HAP-1 (cell line): ENCODE results near the gene NR3C2.

Experiments
- DNase-seq, 2 experiments: peaks; one replicate each; pipeline ENCODE4 v3.0.0-alpha.2; 2016 to 2020; ENCODE audit warnings: low spot score in 2 of 2
- H3K27me3 ChIP-seq: fragments of 250-450 bp; sonication (Bioruptor Pico); 2 replicates; pipeline ENCODE4 v1.5.1; 2020; ENCODE audit warnings: low read depth, mild to moderate bottlenecking, moderate library complexity
- H3K36me3 ChIP-seq: fragments of 250-450 bp; sonication (Bioruptor Pico); replicated peaks from 2 replicates; pipeline ENCODE4 v1.5.1; 2020; ENCODE audit warnings: mild to moderate bottlenecking
- H3K4me1 ChIP-seq: fragments of 250-450 bp; sonication (Bioruptor Pico); 2 replicates; pipeline ENCODE4 v1.5.1; 2020; ENCODE audit warnings: mild to moderate bottlenecking
- H3K4me3 ChIP-seq: fragments of 250-450 bp; sonication (Bioruptor Pico); 2 replicates; pipeline ENCODE4 v1.5.1; 2020; ENCODE audit warnings: mild to moderate bottlenecking, moderate library complexity
- H3K9me3 ChIP-seq: fragments of 250-450 bp; sonication (Bioruptor Pico); 2 replicates; pipeline ENCODE4 v1.5.1; 2020; ENCODE audit warnings: mild to moderate bottlenecking, moderate library complexity
- in situ Hi-C: fragments of 300-500 bp; cut with MboI; formaldehyde crosslinking; loops from 3 replicates; pipeline ENCODE4 v1.14.3; 2020; ENCODE audit warnings: low sequenced_read_pairs, inconsistent platforms, mixed read lengths

Gene NR3C2

GRCh38 chr4:148271166-148271565, 171.0 kb downstream of the NR3C2 start:
- Histone ChIP-seq H3K36me3 (no peaks in the 10 kb centered on the region), H3K9me3 (no peaks in the 10 kb centered on the region), H3K4me1 (no peaks in the 10 kb centered on the region), H3K4me3 (no peak overlapping the region), H3K27me3 (no peaks in the 10 kb centered on the region)
- DNase-seq = no peak
- in situ Hi-C loops = no loop called here

DNA sequence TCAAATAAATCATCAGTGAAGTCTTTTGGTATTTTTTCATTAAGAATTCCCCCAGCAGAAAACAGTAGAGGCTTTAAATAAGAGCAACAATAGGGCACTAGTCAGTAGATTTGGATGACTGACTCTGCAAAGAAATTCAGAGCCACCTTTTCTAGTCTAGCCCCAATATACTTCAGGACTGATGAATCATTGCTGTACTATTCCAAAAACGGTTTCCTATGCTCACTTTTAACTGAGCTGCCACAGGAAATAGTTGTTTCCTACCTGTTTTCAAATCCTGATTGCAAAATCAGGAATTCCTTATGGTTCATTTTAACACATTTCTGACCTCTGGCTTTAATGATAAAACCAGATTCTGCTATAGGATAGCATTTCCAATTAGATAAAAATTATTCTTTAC, 171.6 kb downstream of the NR3C2 start:
- no peaks in the 10 kb centered on the region for H3K9me3 ChIP-seq
- no peaks in the 10 kb centered on the region for H3K27me3 ChIP-seq
- no peak overlapping the region for H3K4me3 ChIP-seq
- H3K4me1 ChIP-seq = no peaks in the 10 kb centered on the region
- H3K36me3 ChIP-seq = no peaks in the 10 kb centered on the region
- no peak for DNase-seq
- in situ Hi-C loops = no loop called here

- in situ Hi-C loops = no loop called here
- no peaks in the 10 kb centered on the region for H3K27me3 ChIP-seq
- H3K4me3 ChIP-seq = no peak overlapping the region
- no peak for DNase-seq
- no peaks in the 10 kb centered on the region for H3K9me3 ChIP-seq
- no peaks in the 10 kb centered on the region for H3K4me1 ChIP-seq
- H3K36me3 ChIP-seq = no peaks in the 10 kb centered on the region
Observed at GRCh38 chr4:148268835-148269234, 173.4 kb downstream of the NR3C2 start.

GRCh38 chr4:148266921-148267320, 175.3 kb downstream of the NR3C2 start:
- DNase-seq = no peak
- Histone ChIP-seq H3K27me3 (no peaks in the 10 kb centered on the region), H3K9me3 (no peaks in the 10 kb centered on the region), H3K4me1 (no peaks in the 10 kb centered on the region), H3K36me3 (no peaks in the 10 kb centered on the region), H3K4me3 (no peak overlapping the region)
- in situ Hi-C loops = no loop called here

- Histone ChIP-seq H3K27me3 (no peaks in the 10 kb centered on the region), H3K9me3 (no peaks in the 10 kb centered on the region), H3K4me3 (no peak overlapping the region), H3K4me1 (no peaks in the 10 kb centered on the region), H3K36me3 (no peaks in the 10 kb centered on the region)
- DNase-seq = no peak
- in situ Hi-C loops = no loop called here
Observed at GRCh38 chr4:148266240-148266639, 176.0 kb downstream of the NR3C2 start.

DNA sequence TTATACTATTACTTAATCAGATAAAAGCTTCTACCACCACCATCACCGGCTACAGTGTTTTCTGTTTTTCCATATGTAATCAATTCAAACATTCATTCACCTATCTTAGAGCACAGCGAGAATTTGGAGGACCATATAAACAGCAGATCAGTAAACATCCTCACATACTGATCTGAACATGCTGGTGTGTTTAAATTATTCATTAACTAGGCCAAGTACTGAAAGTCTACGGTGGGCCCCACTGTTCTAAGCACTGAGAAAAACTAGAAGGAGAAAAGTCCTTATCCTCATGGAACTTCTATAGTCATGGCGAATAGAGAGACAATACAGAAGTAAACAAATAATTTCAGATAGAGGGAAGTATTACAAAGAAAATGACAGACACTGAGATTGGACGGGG, 176.6 kb downstream of the NR3C2 start:
- no peaks in the 10 kb centered on the region for H3K9me3 ChIP-seq
- in situ Hi-C loops = no loop called here
- no peak overlapping the region for H3K4me3 ChIP-seq
- no peak for DNase-seq
- no peaks in the 10 kb centered on the region for H3K27me3 ChIP-seq
- no peaks in the 10 kb centered on the region for H3K4me1 ChIP-seq
- no peaks in the 10 kb centered on the region for H3K36me3 ChIP-seq

DNA sequence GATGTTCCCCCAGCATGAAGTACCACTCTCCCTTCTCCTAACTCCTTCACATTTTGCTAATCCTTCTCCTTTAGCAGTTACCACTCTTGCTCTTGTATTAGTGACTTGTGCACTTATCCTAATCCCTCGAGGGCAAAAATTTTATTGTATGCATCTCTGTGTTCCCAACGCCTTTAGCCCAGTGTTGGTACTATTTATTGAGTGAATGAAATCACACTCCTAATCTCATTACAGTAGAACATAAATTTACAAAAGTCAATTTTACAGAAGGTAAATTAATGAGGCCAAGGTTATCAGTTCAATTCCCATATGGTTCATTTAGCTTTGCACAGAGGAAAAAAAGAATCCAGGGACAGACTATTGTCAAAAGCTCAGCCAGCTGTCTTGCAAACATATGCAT, 178.4 kb downstream of the NR3C2 start:
- peak in 1 of 2 experiments; percentile 23 for DNase-seq
- Histone ChIP-seq H3K27me3 (no peaks in the 10 kb centered on the region), H3K4me1 (no peaks in the 10 kb centered on the region), H3K4me3 (no peak overlapping the region), H3K36me3 (no peaks in the 10 kb centered on the region), H3K9me3 (no peaks in the 10 kb centered on the region)
- in situ Hi-C loops = no loop called here

GRCh38 chr4:148263127-148263526, 179.1 kb downstream of the NR3C2 start:
- Histone ChIP-seq H3K9me3 (no peaks in the 10 kb centered on the region), H3K4me3 (no peak overlapping the region), H3K36me3 (no peaks in the 10 kb centered on the region), H3K27me3 (no peaks in the 10 kb centered on the region), H3K4me1 (no peaks in the 10 kb centered on the region)
- DNase-seq = no peak
- in situ Hi-C loops = no loop called here

GRCh38 chr4:148261848-148262247, 180.4 kb downstream of the NR3C2 start:
- Histone ChIP-seq H3K9me3 (no peaks in the 10 kb centered on the region), H3K27me3 (no peaks in the 10 kb centered on the region), H3K4me1 (no peaks in the 10 kb centered on the region), H3K36me3 (no peaks in the 10 kb centered on the region), H3K4me3 (no peak overlapping the region)
- in situ Hi-C loops = no loop called here
- DNase-seq = no peak

DNA sequence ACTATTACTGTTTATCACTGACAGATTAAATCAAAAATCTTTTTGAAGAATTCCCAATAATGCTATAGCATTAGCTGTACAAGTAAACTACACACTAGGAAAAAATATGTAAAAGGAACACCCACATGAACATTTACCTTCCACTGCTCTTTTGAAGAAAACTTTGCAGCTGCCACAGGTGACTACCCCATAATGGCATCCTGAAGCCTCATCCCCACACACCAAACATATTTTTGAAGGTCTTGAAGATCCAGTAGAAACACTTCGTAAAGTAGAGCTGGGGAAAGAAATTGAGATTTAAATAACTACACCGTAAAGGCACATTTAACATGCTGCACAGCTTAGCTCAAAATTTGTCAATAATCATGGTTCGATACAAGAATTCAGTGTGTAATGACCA, 182.4 kb downstream of the NR3C2 start:
- H3K36me3 ChIP-seq = no peaks in the 10 kb centered on the region
- peaks cover 7% of the 10 kb centered on the region for H3K4me1 ChIP-seq
- H3K27me3 ChIP-seq = no peaks in the 10 kb centered on the region
- in situ Hi-C loops = no loop called here
- no peaks in the 10 kb centered on the region for H3K9me3 ChIP-seq
- DNase-seq = no peak
- no peak overlapping the region for H3K4me3 ChIP-seq

GRCh38 chr4:148258535-148258934, 183.7 kb downstream of the NR3C2 start:
- Histone ChIP-seq H3K27me3 (no peaks in the 10 kb centered on the region), H3K4me1 (peaks cover 7% of the 10 kb centered on the region), H3K36me3 (no peaks in the 10 kb centered on the region), H3K4me3 (no peak overlapping the region), H3K9me3 (no peaks in the 10 kb centered on the region)
- no peak for DNase-seq
- in situ Hi-C loops = no loop called here

GRCh38 chr4:148255344-148255720, 186.9 kb downstream of the NR3C2 start:
- Histone ChIP-seq H3K27me3 (no peaks in the 10 kb centered on the region), H3K4me3 (no peak overlapping the region), H3K9me3 (no peaks in the 10 kb centered on the region), H3K36me3 (no peaks in the 10 kb centered on the region), H3K4me1 (peaks cover 7% of the 10 kb centered on the region)
- in situ Hi-C loops = no loop called here
- DNase-seq = peak in 1 of 2 experiments; percentile 41

DNA sequence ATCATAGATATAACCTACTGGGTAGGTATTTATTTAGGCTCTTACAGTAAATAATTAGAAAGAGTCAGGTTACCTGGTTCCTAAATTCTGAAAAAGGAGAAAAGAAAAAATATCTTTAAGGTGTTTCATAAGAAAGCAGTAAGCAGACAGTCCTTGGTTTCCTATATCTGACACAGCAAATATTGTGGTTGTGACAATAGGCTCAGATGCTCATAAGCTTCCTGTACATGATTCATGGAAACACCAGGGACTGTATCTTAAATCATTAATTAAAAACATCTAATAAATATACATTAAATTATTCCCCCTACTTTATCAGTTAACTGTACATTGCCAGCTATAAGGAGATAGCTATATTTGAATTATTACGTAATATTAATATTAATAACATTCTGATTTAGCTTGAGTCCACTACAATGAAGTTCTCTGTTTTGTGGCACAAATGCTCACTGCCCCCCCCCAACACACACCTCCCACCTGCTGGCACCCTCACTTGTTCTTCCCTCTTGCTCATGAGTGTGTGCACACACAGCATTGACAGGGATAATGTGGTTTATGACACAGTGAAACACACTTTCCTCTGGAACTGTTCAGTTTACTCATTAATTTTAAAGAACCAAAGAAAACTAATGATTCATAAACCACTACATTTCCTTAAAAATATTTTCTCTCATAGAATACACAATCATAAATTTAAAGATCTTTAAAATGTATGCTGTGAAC, 187.4 kb downstream of the NR3C2 start:
- in situ Hi-C loops = no loop called here
- H3K4me1 ChIP-seq = peaks cover 7% of the 10 kb centered on the region
- H3K36me3 ChIP-seq = no peaks in the 10 kb centered on the region
- H3K9me3 ChIP-seq = no peaks in the 10 kb centered on the region
- no peak overlapping the region for H3K4me3 ChIP-seq
- DNase-seq = no peak
- no peaks in the 10 kb centered on the region for H3K27me3 ChIP-seq

GRCh38 chr4:148253768-148254167, 188.4 kb downstream of the NR3C2 start:
- Histone ChIP-seq H3K27me3 (no peaks in the 10 kb centered on the region), H3K4me3 (no peak overlapping the region), H3K36me3 (no peaks in the 10 kb centered on the region), H3K9me3 (no peaks in the 10 kb centered on the region), H3K4me1 (peaks cover 7% of the 10 kb centered on the region)
- in situ Hi-C loops = no loop called here
- no peak for DNase-seq

GRCh38 chr4:148248824-148249223, 193.4 kb downstream of the NR3C2 start:
- Histone ChIP-seq H3K4me1 (no peaks in the 10 kb centered on the region), H3K27me3 (no peaks in the 10 kb centered on the region), H3K36me3 (no peaks in the 10 kb centered on the region), H3K9me3 (no peaks in the 10 kb centered on the region), H3K4me3 (no peak overlapping the region)
- in situ Hi-C loops = no loop called here
- DNase-seq = no peak
